Fibroblast of the aortic adventitia (primary cell): ENCODE results near the gene PAGE3. TPM values are rescaled to one million over a fixed set of nuclear protein-coding genes. Genes with fewer than 3 reads are reported as not detected.

Experiments used
- DNase-seq: peaks from one replicate; pipeline ENCODE4 v3.0.0-alpha.2; 2010; ENCODE audit warnings: low read depth
- H3K4me3 ChIP-seq: 2 replicates; pipeline ENCODE4 v1.5.1; 2011; ENCODE audit warnings: low read depth, mild to moderate bottlenecking, control low read depth, low read length, moderate library complexity
- CTCF ChIP-seq: IDR thresholded peaks from 2 replicates; pipeline ENCODE4 v1.5.1; 2011; ENCODE audit warnings: mild to moderate bottlenecking, low read length, control low read depth, inconsistent platforms; ENCODE audit not compliant: insufficient read depth
- total RNA-seq: library from RNA; depleted of rRNA; stranded (reverse); fragments of >200 nt; gene quantifications from 2 replicates; pipeline ENCODE4 v1.2.3, GENCODE V29; 2012; ENCODE audit warnings: low replicate concordance

The PAGE3 gene
- total RNA-seq, result not detected in 2 replicates

GRCh38 chrX:55264816-55265215 lies at the start of gene PAGE3:
Gene PAGE3 (minus strand): TSS chrX:55264916. CDS start chrX:55263903, 1,013 bp downstream.
- no peak for DNase-seq
- TF ChIP-seq CTCF, result no peak
- no peak within 1 kb of the TSS for H3K4me3 ChIP-seq

- no peak overlapping the region for H3K4me3 ChIP-seq
- DNase-seq, result no peak
- TF ChIP-seq CTCF, result no peak
Measured at GRCh38 chrX:55312655-55313054, 47.9 kb upstream of the PAGE3 start.

GRCh38 chrX:55290963-55291362 lies 26.2 kb upstream of the PAGE3 start:
- no peak overlapping the region for H3K4me3 ChIP-seq
- no peak for TF ChIP-seq CTCF
- DNase-seq, result no peak

GRCh38 chrX:55279832-55280231 lies 15.1 kb upstream of the PAGE3 start:
- no peak overlapping the region for H3K4me3 ChIP-seq
- no peak for TF ChIP-seq CTCF
- DNase-seq, result no peak

- no peak for TF ChIP-seq CTCF
- no peak overlapping the region for H3K4me3 ChIP-seq
- no peak for DNase-seq
Measured at GRCh38 chrX:55260806-55261205, 3.9 kb downstream of the PAGE3 start.

GRCh38 chrX:55253528-55253927 lies 11.2 kb downstream of the PAGE3 start:
- no peak overlapping the region for H3K4me3 ChIP-seq
- no peak for DNase-seq
- no peak for TF ChIP-seq CTCF

GRCh38 chrX:55240788-55241340 lies 23.9 kb downstream of the PAGE3 start:
- no peak for DNase-seq
- TF ChIP-seq CTCF, result no peak
- no peak overlapping the region for H3K4me3 ChIP-seq
